Fibroblast of lung (primary cell): Measurements from ENCODE around the gene FRMD4A. TPM values are rescaled to one million over a fixed set of nuclear protein-coding genes. Genes with fewer than 3 reads are reported as not detected.

Experiments used
- DNase-seq, 2 donors: peaks; one replicate each; pipeline versions ENCODE4 v3.0.0 to v3.0.0-alpha.2; 2010; ENCODE audit warnings: low read depth in 2 of 2
- H2AFZ ChIP-seq: 2 replicates; pipeline ENCODE4 v1.5.1; 2012; ENCODE audit warnings: low read length, control low read depth, inconsistent platforms
- H3K27ac ChIP-seq: 2 replicates; pipeline ENCODE4 v1.5.1; 2011; ENCODE audit warnings: low read length, control low read depth; ENCODE audit not compliant: insufficient read depth
- H3K27me3 ChIP-seq: 2 replicates; pipeline ENCODE4 v1.5.1; 2011; ENCODE audit warnings: mild to moderate bottlenecking, low read length; ENCODE audit not compliant: control insufficient read depth, insufficient read depth
- H3K36me3 ChIP-seq: 2 replicates; pipeline ENCODE4 v1.5.1; 2011; ENCODE audit warnings: low read length; ENCODE audit not compliant: control insufficient read depth, insufficient read depth
- H3K4me1 ChIP-seq: 2 replicates; pipeline ENCODE4 v1.5.1; 2011; ENCODE audit warnings: low read length; ENCODE audit not compliant: control insufficient read depth, insufficient read depth; ENCODE audit errors: extremely low read depth
- H3K4me2 ChIP-seq: 2 replicates; pipeline ENCODE4 v1.5.1; 2011; ENCODE audit warnings: low read length, control low read depth; ENCODE audit not compliant: insufficient read depth; ENCODE audit errors: extremely low read depth
- H3K4me3 ChIP-seq, 4 experiments: fragments of 200-600 bp in 1 of 4; sonication (generic) in 1 of 4; replicated peaks in 1 of 4; 2 replicates each; pipeline ENCODE4 v1.5.1; 2011 to 2016; ENCODE audit warnings: low read length in 4 of 4, low read depth in 3 of 4, mild to moderate bottlenecking in 3 of 4, control low read depth in 2 of 4, inconsistent platforms in 1 of 4, mixed read lengths in 1 of 4; ENCODE audit not compliant: insufficient read depth in 1 of 4; ENCODE audit errors: control extremely low read depth in 1 of 4
- H3K79me2 ChIP-seq: 2 replicates; pipeline ENCODE4 v1.5.1; 2012; ENCODE audit warnings: mild to moderate bottlenecking, low read length, inconsistent platforms; ENCODE audit not compliant: control insufficient read depth, insufficient read depth
- H3K9ac ChIP-seq: 2 replicates; pipeline ENCODE4 v1.5.1; 2011; ENCODE audit warnings: mild to moderate bottlenecking, low read length, control low read depth; ENCODE audit not compliant: insufficient read depth
- H3K9me3 ChIP-seq: 2 replicates; pipeline ENCODE4 v1.5.1; 2012; ENCODE audit warnings: low read depth, low read length; ENCODE audit not compliant: control insufficient read depth, insufficient read depth
- H4K20me1 ChIP-seq: 2 replicates; pipeline ENCODE4 v1.5.1; 2011; ENCODE audit warnings: low read length; ENCODE audit not compliant: control insufficient read depth, insufficient read depth; ENCODE audit errors: extremely low read depth
- EZH2 ChIP-seq: IDR thresholded peaks from 2 replicates; pipeline ENCODE4 v1.5.1; 2012; ENCODE audit warnings: low read length, control low read depth, mild to moderate bottlenecking; ENCODE audit errors: missing control alignments
- polyA plus RNA-seq, 2 donors: library from polyadenylated mRNA; depleted of rRNA in 1 of 2; stranded (reverse) in 1 of 2; unstranded in 1 of 2; fragments of >200 nt; gene quantifications; 2 replicates each; pipeline ENCODE4 v1.2.1, GENCODE V29; 2011 to 2012; ENCODE audit warnings: missing spikeins in 1 of 2
- total RNA-seq: library from RNA; depleted of rRNA; stranded (reverse); fragments of >200 nt; gene quantifications from 2 replicates; pipeline ENCODE4 v1.2.1, GENCODE V29; 2014
- TF ChIP-seq, protein P1 (sequence below), 2 donors: IDR thresholded peaks in 1 of 2; conservative IDR thresholded peaks in 1 of 2; 1 replicate in 1 of 2; 2 replicates in 1 of 2; pipeline ENCODE4 v1.5.1; 2011 to 2012; ENCODE audit warnings: low read length in 2 of 2, control low read depth in 1 of 2, inconsistent platforms in 1 of 2, low read depth in 1 of 2, mild to moderate bottlenecking in 1 of 2

FRMD4A gene
- total and polyA plus RNA-seq, 2 donors (not counting 1 experiment from before 2014, with no cell fraction given), result 26.9 to 63.6 TPM

DNA sequence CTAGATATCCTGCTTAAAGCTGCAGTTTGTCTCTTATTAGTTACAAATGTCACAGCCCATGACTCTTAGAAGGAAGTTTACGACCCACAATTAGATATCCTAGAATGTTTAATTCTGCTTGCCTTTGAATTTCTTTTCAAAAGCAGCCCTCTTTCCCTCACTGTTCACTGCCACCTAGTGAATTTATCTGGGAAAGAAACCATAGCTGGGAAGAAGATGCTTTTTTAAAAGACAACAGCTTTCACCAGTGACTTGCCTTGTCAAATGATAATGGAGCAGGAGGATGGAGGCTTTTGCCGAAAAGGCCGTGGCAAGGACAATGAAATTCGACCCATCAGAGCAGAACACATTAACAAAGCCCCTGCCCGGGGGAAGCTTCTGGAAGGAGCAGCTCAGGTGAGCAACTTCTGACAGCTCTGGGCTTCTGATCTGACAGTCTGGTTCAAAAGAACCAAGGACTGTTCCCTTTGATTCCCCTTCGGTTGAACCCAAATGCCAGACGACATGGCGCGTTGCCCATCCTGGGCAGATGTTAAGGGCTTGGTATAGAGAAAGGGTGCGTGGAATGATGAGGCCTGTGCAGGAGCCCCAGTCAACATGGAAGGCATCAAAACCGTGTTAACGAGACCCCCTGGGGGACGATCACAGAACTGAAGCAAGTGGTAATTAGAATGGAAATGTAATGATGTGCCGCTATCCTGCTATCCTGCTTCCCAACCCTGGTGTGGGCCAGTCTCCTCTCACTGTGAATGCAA lies 236.8 kb downstream of the FRMD4A start:
- Histone ChIP-seq H3K4me1 (no peaks in the 10 kb centered on the region), H3K9ac (no peak overlapping the region), H3K27ac (no peak overlapping the region), H3K79me2 (no peaks in the 10 kb centered on the region), H3K9me3 (no peaks in the 10 kb centered on the region), H4K20me1 (no peaks in the 10 kb centered on the region), H3K36me3 (no peaks in the 10 kb centered on the region), H3K4me3 (no peak overlapping the region), H3K27me3 (no peaks in the 10 kb centered on the region), H2AFZ (no peak overlapping the region), H3K4me2 (peak overlapping the region; percentile 23)
- peak; percentile 40 to 70 for DNase-seq
- TF ChIP-seq EZH2, result no peak
- TF ChIP-seq, protein P1, sequence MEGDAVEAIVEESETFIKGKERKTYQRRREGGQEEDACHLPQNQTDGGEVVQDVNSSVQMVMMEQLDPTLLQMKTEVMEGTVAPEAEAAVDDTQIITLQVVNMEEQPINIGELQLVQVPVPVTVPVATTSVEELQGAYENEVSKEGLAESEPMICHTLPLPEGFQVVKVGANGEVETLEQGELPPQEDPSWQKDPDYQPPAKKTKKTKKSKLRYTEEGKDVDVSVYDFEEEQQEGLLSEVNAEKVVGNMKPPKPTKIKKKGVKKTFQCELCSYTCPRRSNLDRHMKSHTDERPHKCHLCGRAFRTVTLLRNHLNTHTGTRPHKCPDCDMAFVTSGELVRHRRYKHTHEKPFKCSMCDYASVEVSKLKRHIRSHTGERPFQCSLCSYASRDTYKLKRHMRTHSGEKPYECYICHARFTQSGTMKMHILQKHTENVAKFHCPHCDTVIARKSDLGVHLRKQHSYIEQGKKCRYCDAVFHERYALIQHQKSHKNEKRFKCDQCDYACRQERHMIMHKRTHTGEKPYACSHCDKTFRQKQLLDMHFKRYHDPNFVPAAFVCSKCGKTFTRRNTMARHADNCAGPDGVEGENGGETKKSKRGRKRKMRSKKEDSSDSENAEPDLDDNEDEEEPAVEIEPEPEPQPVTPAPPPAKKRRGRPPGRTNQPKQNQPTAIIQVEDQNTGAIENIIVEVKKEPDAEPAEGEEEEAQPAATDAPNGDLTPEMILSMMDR (conservative IDR thresholded peaks at IDR 0.05 in 1 of 2, IDR thresholded peaks at IDR 0.05 in 1 of 2; ENCODE audit: low read depth in 1 of 2, low read length in 2 of 2), result peak; percentile 64 to 69

DNA sequence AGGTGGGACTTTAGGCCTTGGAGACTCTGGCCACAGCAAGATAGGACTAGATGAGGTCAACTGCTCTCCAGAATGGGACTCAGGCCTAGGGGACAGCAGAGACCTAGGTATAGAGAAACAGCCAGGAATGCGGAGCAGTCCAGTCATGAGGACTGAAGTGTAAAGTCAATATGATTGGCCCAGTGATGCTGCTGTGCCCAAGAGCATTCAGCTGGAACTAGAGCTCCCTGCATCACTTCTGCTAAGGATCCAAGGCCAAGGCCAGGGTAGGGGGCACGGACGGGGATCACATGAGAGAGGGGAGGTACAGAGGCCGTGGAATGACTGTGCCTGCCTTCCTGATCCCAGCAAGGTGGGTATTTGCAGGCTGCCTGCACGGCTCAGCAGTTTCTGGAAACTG lies 237.9 kb downstream of the FRMD4A start:
- no peak overlapping the region for H3K4me2 ChIP-seq
- no peak overlapping the region for H3K9ac ChIP-seq
- H3K9me3 ChIP-seq, result no peaks in the 10 kb centered on the region
- no peaks in the 10 kb centered on the region for H3K79me2 ChIP-seq
- no peak overlapping the region for H3K4me3 ChIP-seq
- no peak overlapping the region for H2AFZ ChIP-seq
- TF ChIP-seq EZH2, result no peak
- TF ChIP-seq, protein P1 (conservative IDR thresholded peaks at IDR 0.05 in 1 of 2, IDR thresholded peaks at IDR 0.05 in 1 of 2; ENCODE audit: low read depth in 1 of 2, low read length in 2 of 2), result no peak
- no peaks in the 10 kb centered on the region for H4K20me1 ChIP-seq
- H3K36me3 ChIP-seq, result no peaks in the 10 kb centered on the region
- H3K27me3 ChIP-seq, result no peaks in the 10 kb centered on the region
- no peak for DNase-seq
- H3K27ac ChIP-seq, result no peak overlapping the region
- H3K4me1 ChIP-seq, result no peaks in the 10 kb centered on the region

- no peak for DNase-seq
- Histone ChIP-seq H4K20me1 (no peaks in the 10 kb centered on the region), H2AFZ (no peak overlapping the region), H3K4me1 (no peaks in the 10 kb centered on the region), H3K79me2 (no peaks in the 10 kb centered on the region), H3K4me3 (no peak overlapping the region), H3K9me3 (no peaks in the 10 kb centered on the region), H3K4me2 (no peak overlapping the region), H3K27ac (no peak overlapping the region), H3K27me3 (no peaks in the 10 kb centered on the region), H3K36me3 (no peaks in the 10 kb centered on the region), H3K9ac (no peak overlapping the region)
- TF ChIP-seq EZH2, result no peak
- TF ChIP-seq, protein P1 (conservative IDR thresholded peaks at IDR 0.05 in 1 of 2, IDR thresholded peaks at IDR 0.05 in 1 of 2; ENCODE audit: low read depth in 1 of 2, low read length in 2 of 2), result no peak
Measured at GRCh38 chr10:14089556-14090292, 241.0 kb downstream of the FRMD4A start.
